ENCODE results near the gene PRSS8. TPM values are rescaled to one million over a fixed set of nuclear protein-coding genes. Genes with fewer than 3 reads are reported as not detected.

Gene PRSS8
- total RNA-seq, 2 donors from 2014 or later, result 337 to 347 TPM

DNA sequence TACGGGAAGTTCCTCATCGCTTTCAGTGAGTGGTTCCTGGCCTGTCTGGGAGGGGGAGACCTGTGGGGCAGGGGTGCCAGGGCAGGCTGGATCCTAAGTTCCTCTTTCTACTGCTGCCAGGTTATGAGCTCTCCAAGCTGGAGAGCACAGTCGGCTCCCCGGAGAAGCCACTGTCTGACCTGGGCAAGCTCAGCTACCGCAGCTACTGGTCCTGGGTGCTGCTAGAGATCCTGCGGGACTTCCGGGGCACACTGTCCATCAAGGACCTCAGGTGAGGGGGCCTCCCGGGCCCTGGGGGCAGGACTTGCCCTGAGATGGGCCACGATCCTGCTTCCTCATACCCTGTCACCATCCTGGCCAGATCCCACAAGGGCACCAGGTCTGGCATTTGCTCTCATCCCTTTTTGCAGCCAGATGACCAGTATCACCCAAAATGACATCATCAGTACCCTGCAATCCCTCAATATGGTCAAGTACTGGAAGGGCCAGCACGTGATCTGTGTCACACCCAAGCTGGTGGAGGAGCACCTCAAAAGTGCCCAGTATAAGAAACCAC, 5.1 kb downstream of the PRSS8 start:
- Histone ChIP-seq H3K9ac (ENCODE audit: low read depth in 2 of 2, low read length in 2 of 2) (peak overlapping the region; percentile 38 to 100), H3K4me3 (no peak overlapping the region), H3K36me3 (no peaks in the 10 kb centered on the region), H3K9me3 (no peaks in the 10 kb centered on the region), H3K27ac (peak overlapping the region; percentile 98), H3K4me1 (peaks cover 35% of the 10 kb centered on the region), H3K27me3 (no peaks in the 10 kb centered on the region)
- no peak for TF ChIP-seq CTCF (IDR thresholded peaks at IDR 0.05)
- intact Hi-C loops (cut with DNase I), result no loop called here
- DNase-seq, result no peak

GRCh38 chr16:31129568-31130335, 5.8 kb downstream of the PRSS8 start:
- H3K4me3 ChIP-seq, result no peak overlapping the region
- no peak for DNase-seq
- TF ChIP-seq CTCF (IDR thresholded peaks at IDR 0.05), result no peak

GRCh38 chr16:31128711-31129567, 6.6 kb downstream of the PRSS8 start:
- no peaks in the 10 kb centered on the region for H3K27me3 ChIP-seq
- H3K4me3 ChIP-seq, result no peak overlapping the region
- H3K36me3 ChIP-seq, result no peaks in the 10 kb centered on the region
- no peak for TF ChIP-seq CTCF (IDR thresholded peaks at IDR 0.05)
- peaks cover 35% of the 10 kb centered on the region for H3K4me1 ChIP-seq
- peak overlapping the region; percentile 98 for H3K27ac ChIP-seq
- peak; percentile 82 for DNase-seq
- H3K9me3 ChIP-seq, result no peaks in the 10 kb centered on the region
- intact Hi-C loops (cut with DNase I), result no loop called here
- peak overlapping the region; percentile 54 to 100 for H3K9ac ChIP-seq (ENCODE audit: low read depth in 2 of 2, low read length in 2 of 2)

More at GRCh38 chr16:31129568-31130335, 5.8 kb downstream of the PRSS8 start:
- intact Hi-C loops (cut with DNase I), result no loop called here
- H3K27ac ChIP-seq, result peak overlapping the region; percentile 98
- no peaks in the 10 kb centered on the region for H3K36me3 ChIP-seq
- H3K9ac ChIP-seq (ENCODE audit: low read depth in 2 of 2, low read length in 2 of 2), result peak overlapping the region; percentile 54 to 100
- H3K4me1 ChIP-seq, result peaks cover 35% of the 10 kb centered on the region
- H3K9me3 ChIP-seq, result no peaks in the 10 kb centered on the region
- H3K27me3 ChIP-seq, result no peaks in the 10 kb centered on the region

GRCh38 chr16:31127182-31127581, 8.3 kb downstream of the PRSS8 start:
- no peak for TF ChIP-seq CTCF (IDR thresholded peaks at IDR 0.05)
- Histone ChIP-seq H3K27ac (peak overlapping the region; percentile 98), H3K9me3 (no peaks in the 10 kb centered on the region), H3K4me1 (peaks cover 26% of the 10 kb centered on the region), H3K4me3 (no peak overlapping the region), H3K9ac (ENCODE audit: low read depth in 2 of 2, low read length in 2 of 2) (peak overlapping the region in 1 of 2 donors; percentile 100), H3K27me3 (no peaks in the 10 kb centered on the region), H3K36me3 (peaks cover 3% of the 10 kb centered on the region)
- no peak for DNase-seq
- intact Hi-C loops (cut with DNase I), result no loop called here

GRCh38 chr16:31125844-31126243, 9.7 kb downstream of the PRSS8 start:
- intact Hi-C loops (cut with DNase I), result no loop called here

More at GRCh38 chr16:31125844-31126243, 9.7 kb downstream of the PRSS8 start:
- TF ChIP-seq CTCF (IDR thresholded peaks at IDR 0.05), result no peak
- H3K27ac ChIP-seq, result no peak overlapping the region
- H3K36me3 ChIP-seq, result peaks cover 6% of the 10 kb centered on the region
- no peak overlapping the region for H3K4me3 ChIP-seq
- H3K9me3 ChIP-seq, result no peaks in the 10 kb centered on the region
- H3K27me3 ChIP-seq, result no peaks in the 10 kb centered on the region
- peaks cover 26% of the 10 kb centered on the region for H3K4me1 ChIP-seq
- no peak overlapping the region for H3K9ac ChIP-seq (ENCODE audit: low read depth in 2 of 2, low read length in 2 of 2)
- no peak for DNase-seq
